ENCODE results near the gene FRMD8.
"Not testable (repeated sequence)": the region's sequence is repeated elsewhere in the genome, so short reads cannot be mapped to it uniquely, and the experiment has no call there.

FRMD8 gene

DNA sequence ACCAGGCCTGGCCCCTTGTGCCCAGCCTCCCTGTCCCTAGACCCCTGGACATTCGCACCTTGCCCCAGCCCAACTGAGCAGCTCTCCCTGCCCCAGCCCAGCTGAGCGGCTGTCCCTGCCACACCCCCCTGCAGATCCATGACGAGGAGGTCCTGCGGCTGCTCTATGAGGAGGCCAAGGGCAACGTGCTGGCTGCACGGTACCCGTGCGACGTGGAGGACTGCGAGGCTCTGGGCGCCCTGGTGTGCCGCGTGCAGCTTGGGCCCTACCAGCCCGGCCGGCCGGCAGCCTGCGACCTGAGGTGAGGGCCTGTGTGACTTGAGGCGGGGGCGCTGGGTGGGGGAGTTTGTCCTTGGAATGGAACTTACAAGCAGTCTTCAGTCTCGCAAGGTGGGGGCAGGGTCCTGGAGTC, 7.7 kb downstream of the FRMD8 start:
- no peak for DNase-seq

DNA sequence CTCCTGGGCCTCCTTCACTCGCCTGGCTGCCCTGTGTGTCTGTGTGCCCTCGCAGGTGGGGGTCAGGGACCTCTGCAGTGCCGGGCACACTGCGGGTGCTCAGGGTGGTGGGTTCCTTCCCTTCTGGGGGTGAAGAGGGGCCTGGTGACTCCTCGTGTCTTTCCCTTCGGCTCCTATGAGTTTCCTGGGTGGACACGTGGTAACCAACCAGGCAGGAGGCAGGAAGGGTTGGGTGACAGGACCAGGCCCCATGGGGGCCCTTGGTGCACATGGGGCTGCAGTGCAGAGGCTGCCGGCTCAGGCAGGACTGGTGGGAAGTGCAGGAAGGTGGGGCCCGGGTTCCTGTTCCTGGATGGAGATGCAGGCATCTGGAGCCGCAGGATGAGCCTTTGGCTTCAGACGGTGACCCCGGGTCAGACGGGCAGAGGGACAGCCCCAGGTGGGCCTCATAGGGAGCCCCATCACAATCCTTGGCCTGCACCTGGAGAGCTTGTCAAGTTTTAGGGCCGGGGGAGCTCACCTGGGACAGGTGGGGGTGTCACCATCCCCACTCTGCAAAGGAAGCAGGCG, 9.6 kb downstream of the FRMD8 start:
- no peak for DNase-seq

DNA sequence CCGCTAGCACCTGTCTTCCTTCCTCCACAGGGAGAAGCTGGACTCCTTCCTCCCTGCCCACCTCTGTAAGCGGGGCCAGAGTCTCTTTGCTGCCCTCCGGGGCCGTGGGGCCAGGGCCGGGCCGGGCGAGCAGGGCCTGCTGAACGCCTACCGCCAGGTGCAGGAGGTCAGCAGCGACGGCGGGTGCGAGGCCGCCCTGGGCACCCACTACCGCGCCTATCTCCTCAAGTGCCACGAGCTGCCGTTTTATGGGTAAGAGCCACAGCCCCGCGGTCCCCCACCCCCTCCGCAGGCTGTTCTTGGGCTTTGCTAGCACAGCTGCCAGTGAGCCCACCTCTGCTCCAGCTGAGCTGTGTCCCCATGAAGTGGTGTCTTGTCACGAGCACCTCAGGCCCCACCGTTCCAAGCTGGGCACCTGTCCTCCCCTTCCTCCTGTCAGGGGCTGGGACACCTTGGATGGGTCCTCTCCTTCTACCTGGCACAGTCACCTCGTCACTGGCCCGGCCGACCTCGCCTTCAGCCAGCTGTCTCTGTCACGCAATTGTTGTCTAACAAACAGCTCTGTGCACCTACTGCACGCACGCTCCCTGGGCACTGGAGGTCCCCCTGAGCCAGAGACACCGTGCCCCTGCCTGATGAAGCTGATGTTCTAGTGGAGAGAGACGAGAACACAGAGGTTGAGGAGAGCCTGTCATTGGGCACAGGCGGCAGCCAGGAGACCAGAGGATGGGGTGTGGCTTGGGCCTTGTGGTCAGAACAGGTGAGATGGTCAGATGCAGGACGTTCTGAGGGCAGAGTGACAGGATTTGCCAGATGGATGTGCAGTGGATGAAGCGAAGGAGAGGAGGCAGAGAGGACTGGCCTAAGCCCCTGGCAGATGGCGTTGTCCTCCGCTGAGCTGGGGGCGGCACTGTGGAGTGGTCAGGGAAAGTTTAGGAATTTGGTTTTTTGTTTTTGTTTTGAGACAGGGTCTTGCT, 10.6 kb downstream of the FRMD8 start:
- no peak for DNase-seq

DNA sequence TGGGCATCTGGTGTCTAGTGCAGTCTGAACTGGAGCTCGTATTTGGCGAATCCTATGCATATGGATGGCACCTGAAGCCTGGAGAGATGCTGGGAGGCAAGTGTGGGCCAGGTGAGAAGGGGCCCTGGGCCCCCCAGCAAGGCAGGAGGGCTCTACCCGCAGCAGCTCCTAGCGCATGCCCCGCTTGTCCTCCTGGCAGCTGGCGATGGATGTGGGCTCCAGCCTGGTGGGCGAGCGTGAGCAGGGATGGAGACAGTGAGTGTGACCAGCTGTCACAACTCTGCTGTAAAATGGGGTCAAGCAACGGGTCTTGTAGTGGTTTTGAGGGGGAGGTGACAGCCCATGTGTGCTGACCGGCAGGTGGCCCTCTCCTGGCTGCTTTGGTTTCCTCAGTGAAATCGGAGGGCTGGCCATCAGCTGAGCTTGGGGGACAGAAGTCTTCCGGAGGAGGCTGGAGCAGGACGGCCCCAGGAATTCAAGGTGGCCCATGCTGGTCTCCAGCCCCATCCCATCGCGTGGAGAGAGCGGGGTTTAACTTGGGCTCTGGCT, 12.0 kb downstream of the FRMD8 start:
- DNase-seq, result no peak

DNA sequence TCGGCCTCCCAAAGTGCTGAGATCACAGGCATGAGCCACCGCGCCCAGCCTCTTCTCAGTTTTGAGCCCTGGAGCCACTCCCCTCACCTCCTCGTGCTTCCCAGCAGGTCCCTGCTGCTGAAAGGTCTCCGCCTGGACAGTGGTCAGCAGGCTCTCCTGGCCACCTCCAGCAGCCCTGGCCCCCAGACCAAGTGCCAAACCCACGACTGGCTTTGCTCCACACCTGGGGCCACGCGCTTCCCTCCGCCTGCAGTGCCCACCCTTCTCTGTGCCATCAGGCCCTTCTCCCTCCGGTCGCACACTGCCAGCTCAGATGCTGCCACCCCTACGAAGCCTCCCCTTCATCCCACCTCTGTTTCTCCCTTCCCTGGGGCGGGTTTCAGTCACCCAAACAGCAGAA, 12.8 kb downstream of the FRMD8 start:
- DNase-seq, result no peak

DNA sequence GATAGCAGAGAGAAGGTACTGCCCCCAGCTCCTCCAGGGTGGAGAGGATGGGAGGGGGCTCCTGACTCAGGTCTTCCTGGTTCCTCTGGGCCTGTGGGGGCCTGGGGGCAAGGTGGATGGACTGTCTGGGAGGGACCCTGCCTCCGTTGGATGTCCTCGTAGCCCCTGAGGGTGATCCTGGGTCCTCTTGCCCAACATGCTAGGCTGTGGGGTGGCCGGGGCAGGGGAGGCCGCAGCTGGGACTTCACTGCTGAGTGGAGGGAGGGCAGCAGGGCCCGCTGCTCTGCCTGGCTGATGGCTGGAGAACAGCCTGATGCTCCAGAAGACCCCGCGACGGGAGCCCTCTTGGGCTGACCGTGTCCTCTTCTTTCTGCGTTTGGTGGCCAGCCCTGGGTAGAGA, 13.4 kb downstream of the FRMD8 start:
- DNase-seq, result no peak

DNA sequence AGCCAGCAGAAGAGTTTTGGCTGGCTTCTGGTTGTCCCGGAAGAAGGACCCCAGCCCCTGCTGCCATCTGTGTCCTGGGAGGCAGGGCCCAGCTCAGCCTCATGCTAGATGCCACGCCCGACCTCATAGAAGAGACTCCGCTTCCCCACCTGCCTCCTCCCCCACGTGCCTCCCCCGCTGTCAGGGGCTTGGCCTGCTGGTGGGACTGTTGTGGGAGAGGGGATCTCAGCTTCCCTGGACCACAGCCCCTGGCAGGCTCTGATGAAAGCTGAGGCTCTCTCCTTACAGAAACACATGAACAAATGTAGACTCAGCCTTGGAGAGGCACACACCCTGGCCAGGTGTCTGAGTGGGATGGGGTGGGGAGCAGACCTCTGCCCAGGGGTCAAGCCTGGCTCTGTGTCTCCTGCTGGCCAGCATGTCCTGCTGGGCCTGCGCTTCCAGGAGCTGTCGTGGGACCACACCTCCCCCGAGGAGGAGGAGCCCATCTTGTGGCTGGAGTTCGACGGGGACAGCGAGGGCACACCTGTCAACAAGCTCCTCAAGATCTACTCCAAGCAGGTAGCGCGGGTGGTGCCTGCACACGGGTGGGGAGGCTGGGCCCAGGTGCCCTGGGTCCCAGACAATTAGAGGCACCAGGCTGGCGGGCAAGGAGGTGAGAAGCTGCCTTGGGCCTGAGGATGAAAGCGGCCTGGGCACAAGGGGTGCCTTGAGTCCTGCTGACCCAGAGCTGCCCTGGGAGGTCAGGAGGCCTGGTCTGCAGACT, 14.1 kb downstream of the FRMD8 start:
- DNase-seq, result no peak

DNA sequence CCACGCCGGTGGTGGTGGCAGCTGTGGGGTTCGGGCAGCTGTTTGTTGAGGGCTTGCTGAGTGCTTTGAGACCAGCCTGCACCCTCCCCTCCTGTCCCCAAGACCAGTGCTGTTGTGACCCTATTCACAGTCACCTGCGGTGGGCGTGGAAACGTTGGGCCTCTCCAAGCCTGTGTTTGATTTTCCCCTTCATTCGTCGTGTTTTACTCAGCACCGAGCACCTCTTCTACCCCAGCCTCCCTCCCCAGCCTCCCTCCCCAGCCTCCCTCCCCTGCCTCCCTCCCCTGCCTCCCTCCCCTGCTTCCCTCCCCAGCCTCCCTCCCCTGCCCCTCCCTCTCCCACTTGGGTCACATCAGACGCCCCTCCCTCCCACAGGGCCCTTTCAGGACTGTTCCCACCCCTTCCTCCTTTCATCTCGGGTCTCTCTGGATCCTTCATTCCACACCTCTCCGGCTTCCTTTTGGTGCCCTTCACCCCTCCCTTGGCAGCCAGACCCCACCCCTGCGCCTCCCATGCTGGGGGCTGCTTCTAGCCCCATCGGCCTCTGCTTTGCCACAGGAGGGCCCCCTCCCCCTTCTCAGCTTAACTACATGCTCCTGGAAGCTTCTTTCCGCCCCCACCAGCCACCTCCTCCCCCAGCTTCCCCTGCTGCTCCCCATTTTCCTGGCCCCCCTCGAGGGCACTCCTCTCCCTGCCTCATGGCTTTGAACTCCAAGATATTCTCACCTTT, 14.8 kb downstream of the FRMD8 start:
- DNase-seq, result no peak

DNA sequence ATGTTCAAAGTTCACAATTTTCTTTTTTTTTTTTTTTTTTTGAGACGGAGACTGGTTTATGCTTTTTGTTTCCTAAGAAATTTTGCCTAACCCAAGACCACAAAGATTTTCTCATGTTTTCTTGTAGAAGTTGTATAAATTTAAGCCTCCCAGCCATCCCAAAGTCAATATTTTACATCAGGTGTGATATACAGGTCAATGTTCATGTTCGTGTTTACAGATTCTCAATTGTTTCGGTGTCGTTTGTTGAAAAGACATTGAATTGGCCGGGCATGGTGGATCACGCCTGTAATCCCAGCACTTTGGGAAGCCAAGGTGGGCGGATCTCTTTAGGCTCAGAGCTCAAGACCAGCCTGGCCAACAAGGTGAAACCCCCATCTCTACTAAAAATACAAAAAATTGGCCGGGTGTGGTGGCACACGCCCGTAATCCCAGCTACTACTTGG, 15.4 kb downstream of the FRMD8 start:
- DNase-seq, result no peak

DNA sequence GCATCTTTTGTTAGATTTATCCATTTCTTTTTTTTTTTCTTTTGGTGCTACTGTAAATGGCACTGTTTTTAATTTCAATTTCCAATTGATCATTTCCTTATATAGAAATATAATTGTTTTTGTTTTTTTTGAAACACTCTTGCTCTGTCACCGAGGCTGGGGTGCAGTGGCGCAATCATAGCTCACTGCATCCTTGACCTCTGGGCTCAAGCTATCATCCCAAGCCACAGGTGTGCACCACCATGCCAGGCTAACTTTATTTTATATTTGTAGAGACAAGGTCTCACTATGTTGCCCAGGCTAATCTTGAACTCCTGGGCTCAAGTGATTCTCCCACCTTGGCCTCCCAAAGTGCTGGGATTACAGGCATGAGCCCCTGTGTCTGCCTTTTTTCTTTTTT, 16.4 kb downstream of the FRMD8 start:
- no peak for DNase-seq

DNA sequence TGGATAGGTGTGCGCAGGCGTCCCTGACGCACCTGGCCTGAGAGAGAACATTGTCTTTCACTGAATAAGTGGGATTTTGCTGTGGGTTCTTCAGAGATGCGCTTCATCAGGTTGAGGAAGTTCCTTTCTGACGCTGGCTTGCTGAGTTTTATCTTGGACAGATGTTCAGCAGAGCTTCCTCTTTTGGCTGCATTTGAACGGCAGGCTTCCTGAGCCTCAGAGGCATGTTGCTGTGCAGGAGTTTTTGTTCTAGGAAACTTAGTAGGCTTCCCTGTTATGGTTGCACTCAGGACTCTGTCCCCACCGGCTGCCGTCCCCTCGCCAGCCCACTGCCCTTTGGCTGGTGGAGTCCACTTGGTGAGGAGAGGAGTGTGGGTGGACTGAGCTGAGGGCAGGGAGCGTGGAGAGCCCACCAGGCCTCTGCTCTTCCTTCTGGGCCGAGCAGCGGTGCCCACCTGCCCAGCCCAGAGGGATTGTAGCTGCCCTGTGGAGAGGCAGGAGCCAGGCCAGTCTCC, 17.2 kb downstream of the FRMD8 start:
- DNase-seq, result no peak

DNA sequence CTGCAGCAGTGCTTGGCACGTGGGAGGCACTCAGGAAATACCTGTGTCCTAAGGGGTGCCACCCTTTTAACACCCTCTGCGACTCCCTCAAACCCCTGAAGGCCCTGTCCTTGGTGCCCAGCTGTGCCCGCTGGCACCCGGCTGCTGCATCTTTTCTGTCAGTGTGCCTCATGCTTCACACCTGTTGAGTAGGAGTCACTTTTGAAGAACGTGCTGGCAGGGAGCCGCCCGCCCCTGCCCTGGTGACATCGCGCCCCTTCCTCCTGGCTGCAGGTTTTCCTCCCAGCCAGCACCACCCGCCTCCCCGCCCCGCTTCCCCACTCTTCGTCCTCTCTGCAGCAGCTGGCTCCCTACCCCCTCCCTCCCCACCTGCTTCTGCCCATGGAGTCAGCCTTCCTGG, 17.8 kb downstream of the FRMD8 start:
- no peak for DNase-seq

DNA sequence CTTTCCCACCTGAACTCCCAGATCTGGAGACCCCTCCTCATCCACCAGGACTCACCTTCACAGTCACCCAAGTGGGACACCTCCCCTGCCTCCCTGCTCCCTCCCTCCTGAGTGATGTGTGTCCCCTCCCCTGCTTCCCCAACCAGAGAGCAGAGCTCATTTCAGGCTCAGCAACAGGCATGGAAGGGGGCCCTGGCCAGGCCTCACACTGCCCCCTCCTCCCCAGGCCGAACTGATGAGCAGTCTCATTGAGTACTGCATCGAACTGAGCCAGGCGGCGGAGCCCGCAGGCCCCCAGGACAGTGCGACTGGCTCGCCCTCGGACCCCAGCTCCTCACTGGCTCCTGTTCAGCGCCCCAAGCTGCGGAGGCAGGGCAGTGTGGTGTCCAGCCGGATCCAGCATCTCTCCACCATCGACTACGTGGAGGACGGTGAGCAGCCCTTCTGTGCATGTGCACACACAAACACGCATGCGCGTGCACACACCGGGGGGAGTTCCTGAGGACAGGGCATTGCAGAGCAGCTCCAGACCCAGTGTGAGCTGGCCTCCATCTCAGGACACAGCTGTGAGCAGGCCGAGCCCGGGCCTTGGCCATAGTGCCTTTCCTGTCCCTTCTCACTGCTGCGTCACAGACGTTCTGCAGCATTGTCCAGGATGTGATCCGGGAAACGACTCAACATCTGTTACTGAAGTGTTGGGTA, 18.4 kb downstream of the FRMD8 start:
- DNase-seq, result no peak

DNA sequence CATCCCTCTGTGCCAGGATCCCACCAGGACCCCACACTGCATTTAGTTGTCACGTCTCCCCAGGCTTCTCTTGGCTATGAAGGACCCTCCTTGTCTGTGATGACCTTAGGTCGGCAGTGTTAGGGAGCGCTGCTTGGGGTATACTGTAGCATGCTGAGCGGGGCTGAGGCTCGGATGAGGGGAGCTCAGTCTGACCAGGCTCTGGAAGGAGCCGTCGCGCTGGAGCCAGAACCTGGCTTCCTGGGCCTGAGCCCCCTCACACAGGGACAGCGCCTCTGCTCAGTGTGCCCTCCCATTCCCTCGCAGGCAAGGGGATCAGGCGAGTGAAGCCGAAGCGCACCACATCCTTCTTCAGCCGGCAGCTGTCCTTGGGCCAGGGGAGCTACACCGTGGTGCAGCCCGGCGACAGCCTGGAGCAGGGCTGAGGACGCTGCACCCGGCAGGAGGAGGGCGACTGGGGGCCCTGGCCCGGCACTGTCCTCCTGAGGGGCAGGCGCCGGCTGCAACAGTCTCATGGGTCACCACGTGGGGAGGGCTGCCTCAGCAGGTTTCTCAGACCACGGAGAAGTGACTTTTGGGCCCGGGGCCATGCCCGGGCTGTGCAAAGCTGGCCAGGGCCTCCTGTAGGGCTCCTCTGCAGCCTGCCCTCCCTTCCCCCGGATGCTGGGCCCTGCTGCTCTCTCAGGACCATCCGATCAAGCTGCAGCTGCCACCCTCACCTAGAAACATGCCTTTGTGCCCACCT, 24.7 kb downstream of the FRMD8 start:
- DNase-seq, result no peak

DNA sequence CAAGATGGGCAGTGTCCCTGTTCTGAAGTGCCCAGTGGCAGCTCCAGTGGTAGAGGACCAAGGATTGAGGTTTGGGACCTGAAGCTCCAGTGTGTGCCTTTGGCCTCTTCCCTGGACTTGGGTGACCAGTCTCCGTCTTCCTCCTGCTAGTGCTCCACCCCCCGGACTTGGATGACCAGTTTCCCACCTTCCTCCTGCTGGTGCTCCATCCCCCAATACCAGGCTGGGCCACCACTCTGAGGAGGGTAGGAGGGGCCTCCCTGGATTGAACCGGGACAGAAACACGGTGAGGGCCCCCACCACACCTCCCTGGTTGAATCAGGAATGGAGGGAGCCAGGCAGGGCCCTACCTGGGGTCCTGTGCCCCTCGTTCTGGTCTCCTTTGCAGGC, 25.2 kb downstream of the FRMD8 start:
- no peak for DNase-seq

DNA sequence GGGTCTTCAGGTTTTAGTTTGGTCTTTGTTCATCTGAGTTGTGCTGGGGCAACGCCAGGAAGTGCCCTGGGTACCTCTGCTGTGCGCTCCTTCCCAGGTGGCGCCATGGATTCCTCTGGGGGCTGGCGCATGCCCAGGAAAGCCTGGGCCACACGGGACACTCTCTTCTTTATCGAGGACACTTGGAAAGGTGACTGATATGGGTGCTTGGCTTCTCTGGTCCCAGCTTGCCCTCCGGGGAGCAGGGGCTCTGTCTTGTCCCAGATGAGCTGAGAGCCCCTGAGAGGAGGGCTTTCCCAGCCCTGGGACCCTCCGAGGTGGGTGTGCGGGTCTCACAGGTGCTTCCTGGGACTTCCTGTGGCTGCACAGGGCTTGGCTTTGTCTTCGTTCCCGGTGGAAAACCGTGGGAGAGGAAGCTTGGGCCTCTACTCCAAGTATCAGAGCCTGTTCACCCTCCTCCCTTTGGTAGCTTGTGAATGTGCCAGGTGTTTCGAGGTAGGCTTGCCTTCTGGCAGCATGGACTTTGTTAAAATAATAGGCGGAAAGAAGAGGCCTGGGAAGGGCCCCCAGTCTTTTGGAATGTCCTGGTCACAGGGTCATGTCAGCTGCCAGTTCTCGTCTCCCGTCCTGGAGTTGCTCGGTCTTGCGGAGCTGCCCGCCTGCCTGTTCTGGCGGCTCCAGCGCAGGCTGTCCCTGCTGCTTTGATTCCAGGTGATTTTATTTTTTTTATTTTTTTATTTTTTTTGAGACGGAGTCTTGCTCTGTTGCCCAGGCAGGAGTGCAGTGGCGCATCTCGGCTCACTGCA, 26.0 kb downstream of the FRMD8 start:
- no peak for DNase-seq

DNA sequence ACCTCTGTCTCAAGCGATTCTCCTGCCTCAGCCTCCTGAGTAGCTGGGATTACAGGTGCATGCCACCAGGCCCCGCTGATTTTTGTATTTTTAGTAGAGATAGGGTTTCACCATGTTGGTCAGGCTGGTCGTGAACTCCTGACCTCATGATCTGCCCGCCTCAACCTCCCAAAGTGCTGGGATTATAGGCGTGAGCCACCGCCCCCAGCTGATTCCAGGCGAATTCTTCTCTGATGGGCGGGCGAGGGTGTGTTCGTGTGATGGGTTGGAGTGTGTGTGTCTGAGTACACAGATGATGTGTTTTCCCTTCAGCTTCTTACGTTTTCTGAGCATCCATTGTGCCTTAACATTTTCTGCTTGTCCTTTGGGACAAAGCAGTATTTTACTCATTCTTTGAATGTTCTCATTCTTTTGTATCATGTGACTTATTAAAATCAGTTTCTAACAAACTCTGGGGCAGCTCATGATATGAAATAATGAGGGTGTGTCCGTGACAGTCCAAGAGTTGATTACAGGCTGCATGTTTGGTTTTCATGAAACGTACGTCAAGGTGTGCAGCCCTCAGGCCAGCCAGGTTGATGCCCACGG, 26.7 kb downstream of the FRMD8 start:
- not testable (repeated sequence) for DNase-seq

DNA sequence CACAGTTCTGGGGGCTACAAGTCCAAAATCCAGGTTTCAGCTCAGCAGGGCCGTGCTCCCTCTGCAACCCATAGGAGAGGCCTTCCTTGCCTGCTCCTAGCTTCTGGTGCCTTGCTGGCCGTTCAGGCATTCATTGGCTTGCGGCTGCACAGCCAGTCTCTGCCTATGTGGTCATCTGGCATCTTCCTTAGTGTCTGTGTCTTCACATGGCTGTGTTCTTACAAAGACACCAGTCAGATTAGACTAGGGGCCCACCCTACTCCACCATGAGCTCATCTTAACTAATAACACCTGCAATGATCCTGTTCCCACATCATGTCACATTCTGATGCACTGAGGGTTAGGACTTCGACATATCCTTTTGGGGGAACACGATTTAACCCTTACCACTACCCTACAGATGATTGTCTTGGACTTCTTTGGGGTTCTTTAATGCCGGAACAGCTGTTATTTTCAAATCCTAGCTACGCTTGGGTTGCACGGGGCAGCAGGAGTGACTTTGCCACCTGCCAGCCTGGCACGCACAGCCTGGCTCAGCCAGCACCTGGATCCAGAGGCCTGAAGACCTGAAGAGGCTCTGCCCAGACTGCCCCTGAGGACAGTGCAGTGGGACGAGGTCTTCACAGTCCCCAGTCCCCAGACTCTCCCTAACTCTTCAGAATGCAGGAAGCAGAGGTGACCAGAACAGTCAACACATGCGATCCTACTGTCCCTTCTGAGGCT, 28.5 kb downstream of the FRMD8 start:
- no peak for DNase-seq
